Measurements from ENCODE around the gene CPA3.

The CPA3 gene

GRCh38 chr3:148924562-148924961, 59.5 kb downstream of the CPA3 start:
- DNase-seq: no peak

DNA sequence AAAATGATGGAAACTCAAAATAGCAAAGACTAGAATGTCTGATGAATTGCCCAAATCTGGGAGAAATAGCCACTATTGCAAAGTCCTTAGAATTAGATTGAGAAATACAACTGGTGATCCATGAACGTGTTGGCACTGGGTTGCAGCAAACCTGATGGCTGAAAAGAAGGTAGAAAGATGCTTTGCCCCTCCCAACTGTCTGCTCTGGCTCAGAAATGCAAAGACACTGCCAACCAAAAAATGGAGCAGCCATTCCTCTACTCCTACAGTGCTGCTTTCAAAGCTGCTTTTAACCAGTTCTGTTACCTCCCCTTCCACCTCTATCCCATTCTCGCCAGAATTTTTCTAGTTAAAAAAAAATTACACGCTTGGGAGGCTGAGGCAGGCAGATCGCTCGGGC, 60.7 kb downstream of the CPA3 start:
- no peak for DNase-seq

GRCh38 chr3:148930752-148931151, 65.7 kb downstream of the CPA3 start:
- DNase-seq: no peak

GRCh38 chr3:148931574-148931973, 66.5 kb downstream of the CPA3 start:
- no peak for DNase-seq

- DNase-seq: no peak
Measured at GRCh38 chr3:148932972-148933371, 67.9 kb downstream of the CPA3 start.

GRCh38 chr3:148937467-148938255, 72.6 kb downstream of the CPA3 start:
- DNase-seq: no peak

DNA sequence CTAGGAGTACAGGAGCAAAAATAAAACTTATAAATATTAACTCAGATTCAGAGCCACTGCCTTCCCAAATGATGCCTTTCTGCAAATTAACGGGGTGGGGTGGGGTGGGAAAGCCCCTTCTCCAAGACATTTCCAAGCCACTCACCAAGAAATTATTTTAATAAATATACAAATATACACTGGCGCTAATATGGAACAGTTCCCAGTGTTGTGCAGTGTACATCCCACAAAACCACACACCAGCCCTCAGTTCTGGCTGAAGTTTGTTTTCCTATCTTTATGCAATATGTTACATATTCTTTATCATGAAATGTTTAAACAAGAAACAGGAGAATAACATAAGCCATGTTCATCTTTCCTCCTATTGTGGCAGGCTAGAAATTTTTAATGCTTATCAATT, 73.2 kb downstream of the CPA3 start:
- DNase-seq: no peak

GRCh38 chr3:148938936-148939335, 73.8 kb downstream of the CPA3 start:
- no peak for DNase-seq

- no peak for DNase-seq
Measured at GRCh38 chr3:148940983-148941382, 75.9 kb downstream of the CPA3 start.

DNA sequence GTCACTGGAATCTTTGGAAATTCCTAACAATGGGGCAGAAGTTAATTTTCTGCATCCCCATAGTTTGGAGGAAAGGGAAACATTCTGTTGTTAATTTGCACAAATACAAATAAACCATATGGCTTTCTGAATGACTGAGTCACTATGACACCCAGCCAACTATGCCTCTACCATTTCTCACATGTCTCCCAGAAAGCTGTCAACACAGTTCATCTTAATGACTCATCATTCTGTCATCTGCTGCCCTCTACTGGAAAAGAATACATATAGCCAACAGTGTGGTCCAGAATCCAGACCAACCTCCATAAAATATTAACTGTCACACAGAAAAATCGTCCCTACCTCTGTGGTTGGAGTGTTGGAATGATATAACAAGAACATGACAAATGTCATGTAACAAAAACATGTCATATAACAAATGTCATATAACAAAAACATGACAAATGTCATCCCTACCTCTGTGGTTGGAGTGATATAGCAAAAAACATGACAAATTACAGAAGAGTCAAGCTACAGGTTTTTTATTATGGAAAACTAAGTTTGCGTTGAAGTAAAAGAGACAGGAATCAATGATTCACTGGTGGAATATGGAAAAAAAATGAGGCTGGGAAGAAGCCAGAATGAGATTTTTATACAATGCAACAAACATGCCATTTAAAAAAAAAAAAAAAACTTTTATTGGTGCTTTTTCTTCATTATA, 78.6 kb downstream of the CPA3 start:
- DNase-seq: no peak

GRCh38 chr3:148945116-148945515, 80.0 kb downstream of the CPA3 start:
- DNase-seq: no peak

Data from CD4-positive, alpha-beta T cell treated with Interleukin-6 for 4 hours (primary cell).